C4-2B (cell line): ENCODE data around the gene MYBPC3.

ENCODE experiments used
- CTCF ChIP-seq: fragments of 450-650 bp; conservative IDR thresholded peaks from 2 replicates; pipeline ENCODE4 v1.5.1; 2017; ENCODE audit warnings: mild to moderate bottlenecking
- ZFX ChIP-seq: fragments of 450-650 bp; IDR thresholded peaks from 2 replicates; pipeline ENCODE4 v1.6.1; 2017

GRCh38 chr11:47329431-47329986 is 23.0 kb downstream of the MYBPC3 start:
- TF ChIP-seq CTCF: no peak
- no peak for TF ChIP-seq ZFX
